Endometrial microvascular endothelial cells (primary cell): ENCODE measurements around the gene AACS. TPM values are rescaled to one million over a fixed set of nuclear protein-coding genes. Genes with fewer than 3 reads are reported as not detected.
"Not testable (repeated sequence)": the region's sequence is repeated elsewhere in the genome, so short reads cannot be mapped to it uniquely, and the experiment has no call there.

Source experiments
- in situ Hi-C: cut with HindIII; loops from 2 replicates; pipeline ENCODE4 v1.10.0; 2017; ENCODE audit warnings: low sequenced_read_pairs, low pct_unique_long_range_greater_than_20kb; ENCODE audit errors: inconsistent ontology term
- total RNA-seq: library from RNA; depleted of rRNA; stranded (reverse); fragments of >200 nt; gene quantifications from one replicate; pipeline ENCODE4 v1.2.3, GENCODE V29; 2015; ENCODE audit errors: inconsistent ontology term

Gene AACS
- total RNA-seq: 23.0 TPM

DNA sequence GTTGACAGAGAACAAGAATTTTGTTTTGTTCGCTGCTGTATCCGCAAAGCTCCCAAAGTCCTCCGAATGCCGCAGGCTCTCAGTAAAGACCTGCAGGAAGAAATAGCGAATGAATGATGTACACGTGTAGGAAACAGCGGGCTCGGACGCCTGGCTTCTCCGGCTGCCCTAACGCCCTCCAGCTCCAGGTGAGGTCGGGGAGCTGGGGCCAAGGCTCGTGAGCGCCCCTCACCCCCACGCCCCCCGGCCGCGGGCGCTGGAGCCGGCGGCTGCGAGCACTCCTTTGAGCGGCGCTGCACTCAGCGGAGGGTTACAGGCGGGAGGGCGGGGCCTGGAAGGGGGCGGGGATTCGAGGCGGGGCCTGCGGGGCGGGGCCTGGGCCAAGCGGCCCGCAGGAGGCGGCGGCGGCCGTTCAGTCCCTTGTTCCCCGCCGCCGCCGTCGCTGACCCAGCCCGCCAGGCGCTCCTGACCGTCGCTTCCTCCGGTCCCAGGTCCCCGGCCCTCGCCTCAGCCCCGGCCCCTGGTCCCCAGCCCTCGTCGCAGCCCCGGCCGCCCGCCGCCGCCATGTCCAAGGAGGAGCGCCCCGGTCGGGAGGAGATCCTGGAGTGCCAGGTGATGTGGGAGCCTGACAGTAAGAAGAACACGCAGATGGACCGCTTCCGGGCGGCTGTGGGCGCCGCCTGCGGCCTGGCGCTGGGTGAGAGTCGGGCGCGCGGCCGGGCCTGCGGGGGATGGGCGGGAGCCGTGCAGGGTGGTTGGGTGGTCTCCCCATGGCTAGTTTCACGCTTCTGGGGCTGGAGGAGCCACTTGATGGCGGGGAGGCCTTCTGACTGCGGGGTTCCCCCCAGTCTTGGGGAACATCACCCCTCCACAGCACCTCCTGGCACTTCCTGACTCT, at the start of gene AACS:
TSS of gene AACS (plus strand) at position 415 of the 898 bp plus-strand sequence. CDS start at position 565, 150 bp downstream.
- in situ Hi-C loops: no loop called here

GRCh38 chr12:125015680-125016310, 49.4 kb upstream of the AACS start:
- in situ Hi-C loops: no loop called here

GRCh38 chr12:125017801-125018200, 47.4 kb upstream of the AACS start:
- in situ Hi-C loops: no loop called here

GRCh38 chr12:125018356-125018755, 46.9 kb upstream of the AACS start:
- in situ Hi-C loops: no loop called here

- in situ Hi-C loops: no loop called here
Observed at GRCh38 chr12:125021096-125021495, 44.1 kb upstream of the AACS start.

GRCh38 chr12:125021771-125022170, 43.5 kb upstream of the AACS start:
- in situ Hi-C loops: no loop called here

DNA sequence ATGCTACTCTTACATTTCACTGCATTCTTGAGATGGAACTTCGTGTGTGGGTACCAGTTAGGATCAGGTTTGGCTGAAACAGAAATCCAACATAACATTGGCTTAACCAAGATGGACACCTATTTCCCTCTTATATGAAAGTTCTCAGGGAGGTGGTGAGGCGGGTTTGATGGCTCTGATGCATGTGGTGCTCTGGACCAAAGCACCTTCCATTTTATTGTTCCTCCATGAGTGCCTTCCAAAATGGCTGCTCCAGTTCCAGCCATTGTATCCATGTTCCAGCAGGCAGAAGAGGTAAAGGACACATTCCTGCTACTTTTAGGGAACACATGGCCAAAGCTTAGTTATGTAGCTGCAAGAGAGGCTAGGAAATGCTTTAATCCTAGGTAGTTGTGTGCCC, 42.2 kb upstream of the AACS start:
- in situ Hi-C loops: no loop called here

GRCh38 chr12:125024949-125025563, 40.2 kb upstream of the AACS start:
- in situ Hi-C loops: no loop called here

DNA sequence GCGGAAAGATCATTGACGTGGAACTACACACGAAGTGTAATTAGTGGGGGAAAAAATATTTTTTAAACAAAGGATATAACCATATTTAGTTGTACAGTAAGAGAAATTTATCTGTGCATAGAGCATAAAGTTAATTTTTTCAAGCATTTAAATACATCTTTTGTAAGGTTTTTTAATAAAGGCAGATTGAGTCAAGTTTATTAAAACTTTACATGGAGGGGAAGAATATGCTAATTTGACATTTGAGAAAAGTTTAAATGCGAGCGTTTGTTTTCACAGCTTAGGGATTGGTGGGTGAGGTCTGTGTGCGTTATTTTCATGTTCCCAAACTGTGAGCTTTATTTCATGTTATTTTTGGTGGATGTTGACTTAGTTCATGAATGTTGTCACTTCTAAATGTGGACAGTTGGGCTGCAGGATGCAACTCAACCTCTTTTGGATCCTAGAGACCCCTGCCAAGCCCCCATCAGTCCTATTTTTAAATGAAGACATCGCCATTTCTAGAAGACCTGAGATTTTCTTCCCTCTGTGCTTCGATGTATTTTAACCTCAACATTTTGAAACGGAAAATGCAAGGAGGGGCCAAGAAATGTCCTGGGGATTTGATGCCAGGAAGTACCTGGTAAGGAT, 39.5 kb upstream of the AACS start:
- in situ Hi-C loops: no loop called here

DNA sequence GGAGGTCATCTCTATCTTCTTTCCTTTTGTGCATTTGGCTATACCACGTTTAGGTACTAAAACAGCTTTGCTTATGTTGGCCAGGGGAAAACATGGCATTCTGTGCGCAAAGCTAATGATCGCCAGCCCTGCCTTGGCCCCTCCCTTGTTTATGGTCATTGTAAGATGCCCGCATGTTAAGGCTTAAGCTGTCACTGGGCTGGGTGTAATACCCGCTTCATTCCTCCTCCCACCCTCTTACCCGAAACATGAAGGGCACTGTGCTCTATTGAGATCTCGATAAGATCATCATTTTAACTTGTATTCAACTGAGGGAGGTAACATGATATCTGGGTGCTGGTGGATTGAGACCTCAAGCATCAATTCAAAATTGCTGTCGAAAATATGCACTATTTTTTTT, 37.1 kb upstream of the AACS start:
- in situ Hi-C loops: no loop called here

DNA sequence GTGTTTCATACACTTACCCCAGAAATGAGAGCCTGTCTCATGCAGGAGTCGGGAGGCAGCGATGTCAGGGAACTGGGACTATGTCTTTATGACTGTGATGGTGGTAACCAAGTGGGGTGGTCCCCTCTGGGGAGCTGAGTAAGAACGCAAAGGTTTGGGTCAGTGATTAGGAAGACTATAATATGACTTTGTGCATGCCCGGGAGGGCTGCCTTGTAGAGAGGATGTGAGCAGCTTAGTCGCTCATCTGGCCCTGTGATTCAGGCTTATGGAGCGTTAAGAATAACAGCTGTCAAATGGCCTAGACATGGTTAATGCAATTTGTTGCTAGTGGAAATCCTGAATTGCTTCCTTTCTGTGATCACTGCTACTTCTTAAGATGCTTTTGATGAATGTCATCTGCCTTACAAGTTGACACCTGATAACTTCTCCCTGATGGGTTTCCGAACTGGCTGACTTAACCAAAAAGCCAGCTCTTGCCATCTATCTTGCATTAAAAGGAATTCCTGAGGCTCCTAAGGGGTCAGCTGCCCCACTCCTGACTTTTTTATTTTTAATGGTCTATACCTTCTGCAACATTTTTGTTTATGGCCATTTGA, 35.4 kb upstream of the AACS start:
- in situ Hi-C loops: no loop called here

- in situ Hi-C loops: not testable (repeated sequence)
Observed at GRCh38 chr12:125031471-125031870, 33.8 kb upstream of the AACS start.

DNA sequence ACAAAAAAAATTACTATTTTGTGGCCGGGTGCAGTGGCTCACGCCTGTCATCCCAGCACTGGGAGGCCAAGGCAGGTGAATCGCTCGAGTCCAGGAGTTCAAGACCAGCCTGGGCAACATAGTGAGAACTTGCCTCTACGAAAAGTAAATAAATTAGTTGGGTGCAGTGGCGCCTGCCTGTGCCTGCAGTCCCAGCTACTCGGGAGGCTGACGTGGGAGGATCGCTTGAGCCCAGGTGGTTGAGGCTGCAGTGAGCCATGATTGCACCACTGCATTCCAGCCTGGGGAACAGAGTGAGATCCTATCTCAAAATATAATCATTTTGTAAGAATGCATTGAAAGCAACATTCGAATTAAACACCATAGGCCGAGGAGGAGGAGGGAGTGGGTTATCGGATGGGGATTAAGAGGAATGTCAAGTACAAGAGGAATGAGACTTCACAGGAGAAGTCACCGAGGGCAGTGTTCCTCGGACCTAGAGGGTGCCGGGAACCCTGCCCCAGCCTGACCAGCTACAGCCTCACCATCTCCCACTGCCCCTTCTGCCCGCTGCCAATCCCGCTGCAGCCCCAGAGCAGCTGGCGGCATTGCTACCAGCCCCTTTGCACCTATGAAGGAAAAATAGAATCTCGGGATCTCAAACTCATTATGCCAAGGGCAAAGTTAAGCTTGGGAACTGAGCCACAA, 32.6 kb upstream of the AACS start:
- in situ Hi-C loops: no loop called here

GRCh38 chr12:125033288-125033687, 31.9 kb upstream of the AACS start:
- in situ Hi-C loops: no loop called here

DNA sequence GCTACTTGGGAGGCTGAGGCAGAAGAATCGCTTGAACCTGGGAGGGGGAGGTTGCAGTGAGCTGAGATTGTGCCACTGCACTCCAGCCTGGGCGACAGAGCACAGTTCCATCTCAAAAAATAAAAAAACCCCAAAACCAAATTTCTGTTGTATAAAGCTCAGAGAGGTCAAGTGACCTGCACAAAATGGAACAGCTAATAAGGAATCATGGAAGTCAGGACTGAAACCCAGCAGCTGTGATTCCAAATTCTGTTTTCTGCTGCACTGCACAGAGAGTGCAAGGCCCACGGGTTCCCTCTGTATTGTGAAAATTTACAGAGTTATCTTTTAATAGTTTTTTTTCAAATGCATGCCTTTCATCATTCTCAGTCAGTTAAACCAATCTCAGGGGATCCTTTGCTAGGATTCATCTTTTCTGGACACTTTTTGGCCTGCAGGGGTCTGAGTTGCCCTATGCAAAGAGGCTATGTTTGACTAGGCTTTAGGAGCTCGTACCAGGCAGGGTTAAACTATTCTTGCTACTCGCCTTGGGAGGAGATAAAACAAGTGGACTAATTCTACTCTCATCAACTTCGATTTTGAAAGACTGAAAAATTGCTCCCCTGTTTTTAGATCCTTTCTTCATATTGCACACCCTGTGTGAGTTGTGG, 26.1 kb upstream of the AACS start:
- in situ Hi-C loops: no loop called here

GRCh38 chr12:125049093-125049458, 16.2 kb upstream of the AACS start:
- in situ Hi-C loops: no loop called here

DNA sequence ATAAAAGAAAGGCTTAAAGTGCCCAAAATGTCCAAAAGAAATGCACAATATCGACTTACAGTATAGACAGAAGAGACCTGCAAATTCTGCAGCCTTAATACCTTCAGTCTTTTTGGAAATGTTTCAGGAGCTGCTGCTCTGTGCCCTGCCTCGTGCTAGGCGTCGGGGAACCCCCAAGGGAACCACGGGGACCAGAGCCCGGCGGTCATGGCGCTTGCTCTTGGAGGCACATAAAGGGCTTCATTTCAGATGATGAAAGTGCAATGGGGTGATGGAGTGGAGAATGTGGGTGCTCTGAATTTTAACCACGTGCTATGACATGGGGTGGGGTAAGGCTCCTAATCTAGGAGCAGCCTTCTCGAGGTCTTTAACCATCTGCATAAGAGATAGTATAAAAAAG, 14.8 kb upstream of the AACS start:
- in situ Hi-C loops: no loop called here

DNA sequence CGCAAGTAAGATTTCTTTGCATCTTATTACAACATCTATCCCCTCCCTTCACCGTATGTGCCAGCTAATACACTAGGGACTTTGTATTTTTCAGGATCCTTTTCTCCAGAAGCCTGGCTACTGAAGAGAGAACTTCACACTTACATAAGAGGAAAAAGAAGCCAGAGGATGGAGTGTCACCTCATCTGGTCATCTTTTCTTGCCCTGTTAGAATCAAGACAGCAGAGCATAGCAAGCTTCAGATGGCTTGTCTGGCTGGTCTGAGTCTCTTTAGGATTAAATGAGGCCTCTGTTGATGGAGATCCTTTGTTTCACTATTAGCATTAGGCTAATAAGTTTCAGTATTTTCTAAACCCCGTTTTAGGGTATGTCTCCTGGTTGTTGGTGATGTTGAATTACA, 14.4 kb upstream of the AACS start:
- in situ Hi-C loops: no loop called here
